Memory B cell (primary cell): ENCODE measurements around the gene ABCG8.

Experiments
- ATAC-seq: fragments of 150-1000 bp; cut with Tn5 transposase; 2 replicates; pipeline ENCODE4 v1.10.0; 2021; ENCODE audit warnings: low read depth, mild to moderate bottlenecking, moderate library complexity
- DNase-seq, 2 donors: peaks; one replicate each; pipeline ENCODE4 v3.0.0; 2022; ENCODE audit warnings: low spot score in 2 of 2
- H3K27ac Mint-ChIP-seq: one replicate; pipeline ENCODE4 v1.8.0; 2022; ENCODE audit warnings: mild to moderate bottlenecking, moderate library complexity, mixed read lengths
- H3K27me3 Mint-ChIP-seq: one replicate; pipeline ENCODE4 v1.8.0; 2022; ENCODE audit warnings: mixed read lengths
- H3K36me3 Mint-ChIP-seq: one replicate; pipeline ENCODE4 v1.8.0; 2022; ENCODE audit warnings: mild to moderate bottlenecking, mixed read lengths
- H3K4me1 Mint-ChIP-seq: one replicate; pipeline ENCODE4 v1.8.0; 2022; ENCODE audit warnings: mixed read lengths
- H3K4me3 Mint-ChIP-seq: one replicate; pipeline ENCODE4 v1.8.0; 2022; ENCODE audit warnings: mild to moderate bottlenecking, moderate library complexity, mixed read lengths
- H3K9me3 Mint-ChIP-seq: one replicate; pipeline ENCODE4 v1.8.0; 2022; ENCODE audit warnings: mixed read lengths

The ABCG8 gene

DNA sequence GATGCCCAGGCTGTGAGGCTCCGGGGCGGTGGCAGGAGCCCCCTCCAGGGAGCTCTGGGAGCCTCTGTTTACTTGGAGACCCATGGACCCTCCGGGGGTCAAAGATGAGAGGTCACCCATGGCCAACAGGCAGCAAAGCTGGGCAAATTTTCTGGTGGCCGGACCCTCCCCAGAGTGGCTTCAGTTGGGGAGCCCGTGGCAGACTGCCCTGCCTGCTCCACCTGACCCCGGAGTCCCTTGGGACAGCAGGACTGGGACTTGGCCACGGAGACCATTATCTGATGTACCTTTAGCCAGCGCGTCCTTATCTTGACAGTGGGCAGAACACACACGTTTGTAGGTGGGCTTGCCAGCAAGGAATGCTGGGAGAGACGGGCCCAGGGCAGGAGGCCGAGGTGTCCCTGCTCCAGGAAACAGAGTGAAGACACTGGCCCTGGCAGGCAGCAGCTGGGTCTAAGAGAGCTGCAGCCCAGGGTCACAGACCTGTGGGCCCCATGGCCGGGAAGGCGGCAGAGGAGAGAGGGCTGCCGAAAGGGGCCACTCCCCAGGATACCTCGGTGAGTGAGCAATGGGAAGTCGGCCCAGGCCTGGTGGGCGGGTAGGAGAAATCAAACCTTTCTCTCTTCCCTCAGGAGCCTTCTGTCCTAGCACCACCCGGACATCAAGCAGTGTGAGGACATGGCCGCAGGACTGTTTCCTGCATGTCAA, at the start of gene ABCG8, which contains the start of gene ABCG5:
Gene ABCG8, plus strand, starts transcription at position 412 of the 708 bp plus-strand sequence. Its CDS starts 83 bp downstream, at position 495.
Gene ABCG5, minus strand, starts transcription at position 280 of the 708 bp plus-strand sequence. Its CDS starts 160 bp downstream, at position 120.
- H3K9me3 Mint-ChIP-seq, result no peaks in the 10 kb centered on the region
- peaks cover 7% of the 10 kb centered on the region for H3K27me3 Mint-ChIP-seq
- no peaks in the 10 kb centered on the region for H3K36me3 Mint-ChIP-seq
- H3K27ac Mint-ChIP-seq, result no peak within 1 kb of the TSS
- ATAC-seq (no peak), DNase-seq (no peak)
- H3K4me3 Mint-ChIP-seq, result no peak within 1 kb of the TSS
- H3K4me1 Mint-ChIP-seq, result no peaks in the 10 kb centered on the region

DNA sequence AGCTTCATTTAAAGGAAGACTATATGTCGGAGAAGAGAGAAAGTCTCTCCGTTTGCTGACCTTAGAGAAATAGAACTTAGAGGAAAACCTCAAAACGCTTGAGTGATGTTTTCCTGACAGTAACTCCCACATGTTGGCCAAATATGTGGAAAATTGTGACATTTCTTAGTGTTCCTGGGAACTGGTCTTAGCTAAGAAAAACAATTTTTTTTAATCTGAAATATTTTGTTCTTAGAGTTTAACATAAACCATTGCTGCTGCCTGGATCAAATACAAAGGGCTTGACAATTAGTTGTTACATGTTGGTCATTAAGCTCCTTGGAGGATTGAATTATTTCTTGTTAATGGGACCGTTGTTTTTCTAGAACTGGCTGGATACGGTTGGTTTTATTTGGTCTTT, 48.6 kb upstream of the ABCG8 start:
- Mint-ChIP-seq H3K36me3 (peaks cover 12% of the 10 kb centered on the region), H3K4me1 (no peaks in the 10 kb centered on the region)
- ATAC-seq, result no peak

DNA sequence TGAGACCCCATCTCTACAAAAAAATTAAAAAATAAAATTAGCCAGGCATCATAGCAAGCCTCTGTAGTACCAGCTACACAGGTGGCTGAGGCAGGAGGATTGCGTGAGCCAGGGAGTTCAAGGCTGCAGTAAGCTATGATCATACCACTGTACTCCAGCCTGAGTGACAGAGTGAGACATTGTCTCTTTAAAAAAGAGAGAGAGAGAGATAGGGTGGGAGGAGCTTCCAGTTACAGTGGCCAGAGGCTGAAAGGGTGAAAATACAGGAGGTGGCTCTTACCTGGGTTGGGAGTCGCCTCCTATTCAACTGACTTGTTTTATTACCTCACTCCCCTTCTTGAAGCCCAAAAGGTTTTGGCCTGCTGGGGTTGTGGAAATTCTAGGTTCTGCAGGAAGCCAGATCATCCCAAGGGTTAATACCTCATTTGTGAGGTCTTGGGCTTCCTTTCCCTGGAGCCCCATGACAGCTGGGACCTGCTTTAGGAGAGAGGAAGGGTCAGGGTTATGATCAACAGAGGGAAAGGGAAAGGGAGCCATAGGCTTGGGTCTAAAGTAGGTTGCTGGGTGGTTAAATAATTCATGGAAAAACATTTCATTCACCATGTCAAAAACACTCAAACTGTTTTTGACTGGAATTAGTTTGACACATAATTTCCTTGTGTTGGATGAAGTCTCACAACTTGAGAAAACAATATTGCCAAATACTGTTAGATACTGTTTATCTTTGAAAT, 47.6 kb upstream of the ABCG8 start:
- Mint-ChIP-seq H3K36me3 (peaks cover 13% of the 10 kb centered on the region), H3K4me3 (no peak overlapping the region), H3K27me3 (no peaks in the 10 kb centered on the region), H3K27ac (no peak overlapping the region), H3K4me1 (no peaks in the 10 kb centered on the region), H3K9me3 (no peaks in the 10 kb centered on the region)
- ATAC-seq, result no peak
- no peak for DNase-seq

More for the DNA sequence above, 48.6 kb upstream of the ABCG8 start:
- DNase-seq, result no peak
- Mint-ChIP-seq H3K4me3 (no peak overlapping the region), H3K9me3 (no peaks in the 10 kb centered on the region), H3K27me3 (no peaks in the 10 kb centered on the region), H3K27ac (no peak overlapping the region)

DNA sequence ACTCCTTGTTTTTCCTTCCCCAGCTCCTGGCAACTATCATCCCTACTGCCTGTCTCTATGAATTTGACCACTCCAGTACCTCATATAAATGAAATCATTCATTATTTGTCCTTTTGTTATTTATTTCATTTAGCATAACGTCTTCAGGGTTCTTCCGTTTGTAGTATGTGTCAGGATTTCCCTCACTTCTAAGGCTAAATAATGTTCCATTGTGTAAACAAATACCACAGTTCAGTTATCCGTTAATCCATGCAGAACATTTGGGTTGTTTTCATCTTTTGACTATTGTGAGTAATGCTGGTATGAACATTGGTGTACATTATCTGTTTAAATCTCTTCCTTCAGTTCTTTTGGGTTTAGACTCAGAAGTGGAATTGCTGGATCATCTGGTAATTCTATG, 46.1 kb upstream of the ABCG8 start:
- no peaks in the 10 kb centered on the region for H3K9me3 Mint-ChIP-seq
- no peak for DNase-seq
- no peak overlapping the region for H3K27ac Mint-ChIP-seq
- no peak overlapping the region for H3K4me3 Mint-ChIP-seq
- peaks cover 13% of the 10 kb centered on the region for H3K36me3 Mint-ChIP-seq
- H3K4me1 Mint-ChIP-seq, result no peaks in the 10 kb centered on the region
- H3K27me3 Mint-ChIP-seq, result no peaks in the 10 kb centered on the region
- ATAC-seq, result no peak

DNA sequence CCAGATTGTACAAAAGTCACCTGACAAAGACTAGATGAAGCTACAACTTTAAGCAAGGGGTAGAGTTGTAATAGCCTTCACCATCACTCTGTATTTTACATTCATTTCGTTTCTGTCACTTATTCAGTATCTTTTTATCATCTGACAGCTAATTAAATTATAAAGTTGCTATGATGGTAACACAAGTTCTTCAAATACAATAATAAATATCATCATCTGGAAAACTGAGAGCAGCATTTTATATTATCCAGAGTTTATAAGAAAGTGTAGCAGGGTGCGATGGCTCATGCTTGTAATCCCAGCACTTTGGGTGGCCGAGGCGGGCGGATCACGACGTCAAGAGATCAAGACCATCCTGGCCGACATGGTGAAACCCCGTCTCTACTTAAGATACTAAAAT, 43.8 kb upstream of the ABCG8 start:
- Mint-ChIP-seq H3K27me3 (no peaks in the 10 kb centered on the region), H3K4me3 (no peak overlapping the region), H3K4me1 (no peaks in the 10 kb centered on the region), H3K9me3 (no peaks in the 10 kb centered on the region), H3K36me3 (peaks cover 11% of the 10 kb centered on the region), H3K27ac (no peak overlapping the region)
- DNase-seq (no peak), ATAC-seq (no peak)

DNA sequence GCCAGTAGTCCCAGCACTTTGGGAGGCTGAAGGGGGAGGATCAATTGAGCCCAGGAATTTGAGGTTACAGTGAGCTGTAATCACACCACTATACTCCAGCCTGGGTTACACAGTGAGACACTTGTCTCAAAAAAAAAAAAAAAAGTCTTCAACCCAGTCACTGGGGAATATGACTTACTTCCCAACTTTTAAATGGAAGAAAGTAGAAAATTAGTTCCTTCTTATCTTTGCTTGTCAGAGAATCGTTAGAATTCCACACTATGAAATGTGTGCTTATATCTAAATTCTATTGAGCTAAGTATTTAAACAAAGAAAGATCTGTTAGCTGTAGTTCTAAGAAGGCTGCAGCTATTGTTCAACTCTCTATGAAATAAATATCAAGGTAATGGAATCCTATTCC, 42.6 kb upstream of the ABCG8 start:
- no peak for ATAC-seq
- H3K4me3 Mint-ChIP-seq, result no peak overlapping the region
- peaks cover 11% of the 10 kb centered on the region for H3K36me3 Mint-ChIP-seq
- DNase-seq, result no peak
- H3K4me1 Mint-ChIP-seq, result no peaks in the 10 kb centered on the region
- H3K27me3 Mint-ChIP-seq, result no peaks in the 10 kb centered on the region
- H3K9me3 Mint-ChIP-seq, result no peaks in the 10 kb centered on the region
- H3K27ac Mint-ChIP-seq, result no peak overlapping the region

DNA sequence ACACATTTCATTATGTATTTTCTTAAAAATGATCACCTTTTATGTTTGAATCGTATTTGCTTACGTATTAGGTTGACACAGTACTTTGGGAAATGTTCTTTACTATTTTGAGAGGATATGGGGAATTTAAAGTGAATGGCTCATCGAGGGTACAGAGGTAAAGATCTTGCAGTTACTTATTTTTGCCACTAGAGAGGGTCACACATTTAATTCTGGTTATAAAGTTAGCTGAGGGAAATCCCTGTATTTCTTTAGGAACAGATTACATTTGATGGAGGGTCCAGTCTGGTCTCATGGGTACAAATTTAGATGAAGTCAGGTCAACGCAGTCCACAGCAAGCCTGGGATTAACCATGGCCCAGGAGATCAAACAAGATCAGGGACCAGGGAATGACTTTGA, 40.5 kb upstream of the ABCG8 start:
- Mint-ChIP-seq H3K36me3 (peaks cover 6% of the 10 kb centered on the region), H3K9me3 (no peaks in the 10 kb centered on the region), H3K27ac (no peak overlapping the region), H3K27me3 (no peaks in the 10 kb centered on the region), H3K4me3 (no peak overlapping the region), H3K4me1 (no peaks in the 10 kb centered on the region)
- no peak for DNase-seq
- ATAC-seq, result no peak

DNA sequence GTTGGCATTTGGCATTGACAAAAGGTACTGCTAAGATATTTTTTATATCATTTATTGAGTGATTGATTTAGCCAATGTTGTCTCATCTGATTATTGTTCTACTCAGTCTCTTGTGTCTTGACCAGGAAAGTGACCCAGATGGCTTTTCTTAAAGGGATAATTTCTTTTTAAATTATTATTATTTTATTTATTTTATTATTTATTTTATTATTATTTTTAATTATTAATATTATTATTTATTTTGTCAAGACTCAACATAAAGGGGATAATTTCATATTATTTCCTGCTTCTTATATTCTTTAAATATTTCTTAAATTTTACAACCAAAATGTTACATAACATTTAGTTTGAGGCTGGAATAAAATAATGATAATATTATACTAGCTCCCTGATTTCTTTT, 37.9 kb upstream of the ABCG8 start:
- Mint-ChIP-seq H3K27ac (no peak overlapping the region), H3K27me3 (no peaks in the 10 kb centered on the region), H3K36me3 (peaks cover 9% of the 10 kb centered on the region), H3K9me3 (no peaks in the 10 kb centered on the region), H3K4me3 (no peak overlapping the region), H3K4me1 (no peaks in the 10 kb centered on the region)
- ATAC-seq (no peak), DNase-seq (no peak)

DNA sequence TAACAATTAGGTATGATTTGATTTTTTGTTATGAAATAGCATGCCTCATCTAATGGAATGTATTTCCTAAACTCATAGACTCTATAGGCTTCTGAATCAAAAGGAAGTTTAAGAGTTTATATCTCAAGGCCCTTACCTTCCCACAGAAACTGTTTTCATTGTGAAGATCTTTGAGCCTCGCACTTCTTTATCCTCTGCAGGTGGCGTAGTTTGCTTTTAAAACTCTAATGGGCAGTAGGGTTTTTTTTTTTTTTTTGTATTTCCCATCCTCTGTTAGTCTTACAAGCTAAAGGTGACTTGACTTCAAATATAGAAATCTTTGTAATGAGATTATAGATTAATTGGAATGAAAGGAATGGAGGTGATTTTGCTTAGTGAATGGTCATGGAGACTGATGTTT, 36.6 kb upstream of the ABCG8 start:
- no peak for DNase-seq
- Mint-ChIP-seq H3K4me1 (no peaks in the 10 kb centered on the region), H3K9me3 (no peaks in the 10 kb centered on the region), H3K4me3 (no peak overlapping the region), H3K36me3 (peaks cover 8% of the 10 kb centered on the region), H3K27ac (no peak overlapping the region), H3K27me3 (no peaks in the 10 kb centered on the region)
- ATAC-seq, result no peak

DNA sequence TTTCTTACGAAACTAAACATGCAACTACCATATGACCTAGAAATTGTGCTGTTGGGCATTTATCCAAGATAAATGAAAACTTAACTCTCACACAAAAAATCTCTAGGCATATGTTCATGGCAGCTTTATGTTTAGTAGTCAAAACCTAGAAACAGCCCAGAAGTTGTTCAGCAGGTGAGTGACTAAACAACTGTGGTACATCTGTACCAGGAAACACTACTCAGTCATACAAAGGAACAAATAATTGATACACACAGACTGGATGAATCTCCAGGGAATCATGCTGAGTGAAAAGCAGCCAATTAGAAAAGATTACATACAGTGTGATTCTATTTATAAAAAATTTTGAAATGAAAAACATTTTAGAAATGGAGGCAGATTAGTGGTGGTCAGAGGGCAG, 35.7 kb upstream of the ABCG8 start:
- DNase-seq (no peak), ATAC-seq (no peak)
- Mint-ChIP-seq H3K4me3 (no peak overlapping the region), H3K9me3 (no peaks in the 10 kb centered on the region), H3K4me1 (no peaks in the 10 kb centered on the region), H3K36me3 (peaks cover 8% of the 10 kb centered on the region), H3K27ac (no peak overlapping the region), H3K27me3 (no peaks in the 10 kb centered on the region)

DNA sequence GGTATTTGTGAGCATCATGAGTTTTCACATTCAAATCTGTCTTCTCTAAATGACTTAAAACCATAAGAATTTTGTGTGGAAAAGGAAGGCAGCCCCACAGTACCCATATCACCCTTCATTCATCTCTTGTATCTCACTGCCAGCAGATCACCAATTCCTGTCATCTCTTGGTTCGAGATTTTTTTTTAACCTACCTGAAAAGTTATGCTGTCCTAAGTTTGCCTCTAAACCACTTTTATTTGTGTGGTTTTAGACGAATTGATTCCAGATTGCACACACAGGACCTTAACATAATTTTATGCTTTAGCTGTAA, 32.1 kb upstream of the ABCG8 start:
- no peaks in the 10 kb centered on the region for H3K4me1 Mint-ChIP-seq
- no peaks in the 10 kb centered on the region for H3K27me3 Mint-ChIP-seq
- no peak overlapping the region for H3K4me3 Mint-ChIP-seq
- no peaks in the 10 kb centered on the region for H3K9me3 Mint-ChIP-seq
- H3K27ac Mint-ChIP-seq, result no peak overlapping the region
- DNase-seq (no peak), ATAC-seq (no peak)
- peaks cover 8% of the 10 kb centered on the region for H3K36me3 Mint-ChIP-seq

DNA sequence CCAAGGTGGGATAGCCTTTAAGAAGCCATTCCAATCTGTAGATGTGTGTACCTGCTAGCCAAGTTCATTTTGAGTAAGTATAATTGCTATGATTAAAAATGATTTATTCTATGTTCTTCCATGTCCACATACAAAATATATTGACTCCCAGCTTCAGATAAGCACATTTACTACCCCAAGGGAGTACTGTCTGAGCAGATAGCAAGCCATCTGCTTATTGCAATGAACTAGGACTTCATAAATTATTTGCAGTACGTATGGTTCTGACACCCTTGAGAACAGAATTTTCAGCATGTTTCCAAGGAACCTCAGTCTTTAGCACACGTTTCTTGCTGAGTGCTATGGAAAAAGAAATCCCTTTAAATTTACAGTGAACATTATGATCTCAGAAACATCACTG, 28.3 kb upstream of the ABCG8 start:
- Mint-ChIP-seq H3K36me3 (peaks cover 3% of the 10 kb centered on the region), H3K4me1 (no peaks in the 10 kb centered on the region), H3K27me3 (no peaks in the 10 kb centered on the region), H3K4me3 (no peak overlapping the region), H3K9me3 (no peaks in the 10 kb centered on the region), H3K27ac (no peak overlapping the region)
- DNase-seq (no peak), ATAC-seq (no peak)

DNA sequence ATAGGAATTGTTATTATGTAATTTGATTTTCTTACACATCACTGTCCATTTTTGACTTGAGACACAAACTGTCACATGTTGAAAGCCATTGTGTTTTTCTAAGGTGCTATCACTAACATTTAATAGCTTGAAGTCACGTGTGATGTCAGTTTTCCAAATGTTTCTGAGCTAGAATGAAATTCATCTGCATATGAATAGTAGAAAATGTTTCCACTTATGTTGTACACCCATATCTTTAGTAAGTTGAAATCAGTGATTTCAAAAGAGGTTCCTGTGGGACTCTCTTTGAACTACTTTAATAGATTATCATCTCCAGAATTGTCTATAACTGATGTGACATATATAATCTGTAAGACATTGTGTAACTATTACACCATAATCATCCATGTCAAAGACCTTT, 27.9 kb upstream of the ABCG8 start:
- Mint-ChIP-seq H3K27ac (no peak overlapping the region), H3K27me3 (no peaks in the 10 kb centered on the region), H3K4me3 (no peak overlapping the region), H3K36me3 (peaks cover 4% of the 10 kb centered on the region), H3K4me1 (no peaks in the 10 kb centered on the region), H3K9me3 (no peaks in the 10 kb centered on the region)
- no peak for DNase-seq
- ATAC-seq, result no peak

DNA sequence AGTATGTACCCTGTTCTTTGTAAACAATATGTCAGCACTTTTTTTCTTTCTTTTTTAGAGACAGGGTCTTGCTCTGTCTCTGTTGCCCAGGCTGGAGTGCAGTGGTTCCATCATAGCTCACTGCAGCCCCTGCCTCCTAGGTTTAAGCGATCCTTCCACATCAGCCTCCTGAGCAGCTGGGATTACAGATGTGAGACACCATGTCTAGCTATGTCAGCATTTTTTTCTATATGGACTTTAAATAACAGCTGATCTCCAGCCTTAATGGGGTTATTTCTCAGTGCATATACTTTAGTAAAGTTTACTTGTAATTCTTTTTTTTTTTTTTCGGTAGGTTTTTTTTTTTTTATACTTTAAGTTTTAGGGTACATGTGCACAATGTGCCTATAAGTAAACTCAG, 26.8 kb upstream of the ABCG8 start:
- no peak for DNase-seq
- H3K36me3 Mint-ChIP-seq, result peaks cover 4% of the 10 kb centered on the region
- no peak for ATAC-seq
- no peak overlapping the region for H3K27ac Mint-ChIP-seq
- H3K9me3 Mint-ChIP-seq, result no peaks in the 10 kb centered on the region
- no peaks in the 10 kb centered on the region for H3K4me1 Mint-ChIP-seq
- no peak overlapping the region for H3K4me3 Mint-ChIP-seq
- no peaks in the 10 kb centered on the region for H3K27me3 Mint-ChIP-seq

DNA sequence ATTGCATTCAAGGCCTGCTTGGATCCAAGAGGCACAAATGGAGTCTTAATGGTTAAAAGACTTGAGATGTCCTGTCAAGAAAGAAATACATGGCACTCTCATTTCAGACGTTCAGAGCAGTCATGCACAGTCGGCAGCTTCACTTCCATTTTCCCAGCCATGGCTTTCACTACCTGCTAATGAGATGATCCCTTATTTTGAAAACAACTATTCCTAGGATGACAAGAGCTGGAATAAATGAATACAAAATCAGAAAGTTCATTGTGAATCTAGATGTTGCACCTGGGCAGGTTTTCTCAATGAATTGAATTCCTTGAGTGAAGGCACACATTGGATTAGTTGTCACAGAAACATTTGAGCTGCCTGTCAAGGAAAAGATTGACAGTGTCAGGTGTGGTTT, 25.8 kb upstream of the ABCG8 start:
- ATAC-seq, result no peak
- H3K36me3 Mint-ChIP-seq, result peaks cover 4% of the 10 kb centered on the region
- H3K27me3 Mint-ChIP-seq, result no peaks in the 10 kb centered on the region
- no peak overlapping the region for H3K4me3 Mint-ChIP-seq
- no peak overlapping the region for H3K27ac Mint-ChIP-seq
- H3K4me1 Mint-ChIP-seq, result no peaks in the 10 kb centered on the region
- no peaks in the 10 kb centered on the region for H3K9me3 Mint-ChIP-seq
- no peak for DNase-seq
